HG03521 (cell line): ENCODE results near the gene SORBS1.
"Not testable (repeated sequence)": the region's sequence is repeated elsewhere in the genome, so short reads cannot be mapped to it uniquely, and the experiment has no call there.

Source experiments
- ATAC-seq: cut with Tn5 transposase; IDR thresholded peaks from one replicate; pipeline ENCODE4 v1.9.1; 2021; ENCODE audit warnings: mild to moderate bottlenecking, moderate library complexity; ENCODE audit not compliant: unreplicated experiment

Gene SORBS1

GRCh38 chr10:95496246-95496911, 64.8 kb downstream of the SORBS1 start:
- ATAC-seq: no peak

DNA sequence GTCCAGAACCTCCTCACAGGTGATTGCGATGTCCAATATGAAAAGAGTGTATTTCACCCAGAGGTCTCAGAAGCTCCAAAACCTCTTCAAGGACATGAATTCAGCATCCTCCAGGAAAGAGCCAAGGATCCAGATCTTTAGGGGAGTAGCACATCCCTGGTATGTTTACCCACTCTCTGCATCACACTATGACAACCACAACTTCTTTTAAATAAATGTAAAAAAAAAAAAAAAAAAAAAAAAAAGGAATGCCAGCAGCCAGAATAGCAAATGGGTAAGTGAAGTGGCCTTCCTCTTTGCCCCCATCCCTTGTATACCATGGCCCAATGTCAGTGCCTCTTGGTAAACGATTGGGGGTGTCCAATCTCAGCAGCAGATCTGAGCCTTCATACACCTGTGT, 67.3 kb downstream of the SORBS1 start:
- no peak for ATAC-seq

- ATAC-seq: no peak
Observed at GRCh38 chr10:95487994-95488393, 73.2 kb downstream of the SORBS1 start.

DNA sequence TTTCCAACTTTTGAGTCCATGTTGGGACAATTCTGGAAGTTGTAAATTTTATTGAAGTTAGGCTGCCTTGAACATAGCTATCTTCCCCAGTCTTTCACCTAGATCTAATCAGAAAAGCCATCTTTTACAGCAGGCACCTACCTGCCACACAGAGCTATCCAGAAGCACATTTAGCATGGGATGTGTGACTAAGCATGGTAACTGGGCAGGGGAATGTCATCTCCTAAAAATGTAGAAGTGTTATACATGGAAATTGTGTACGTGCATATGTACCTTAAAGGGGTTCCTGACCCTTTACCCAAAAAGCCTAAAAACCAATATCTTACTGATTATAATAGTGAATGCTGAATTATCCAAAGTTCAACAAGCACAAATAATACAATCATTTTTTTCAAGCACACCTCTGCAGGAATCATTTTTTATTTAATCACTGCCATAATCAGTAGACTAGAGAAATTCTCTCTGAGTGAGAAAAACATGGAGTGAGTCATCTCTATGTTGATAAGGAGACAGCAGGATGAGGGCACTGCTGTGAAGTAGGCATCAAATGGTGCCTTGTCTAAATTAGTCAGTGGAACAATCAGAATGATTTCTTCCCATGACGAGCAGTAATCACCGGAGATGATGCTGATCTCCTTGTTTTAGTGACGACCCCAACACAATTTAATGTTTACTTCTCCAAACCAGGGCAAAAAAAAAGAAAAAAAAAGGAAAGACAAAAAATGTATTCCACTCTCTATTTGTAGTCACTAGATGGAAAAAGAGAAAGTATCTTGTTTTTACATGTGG, 75.9 kb downstream of the SORBS1 start:
- no peak for ATAC-seq

- no peak for ATAC-seq
Observed at GRCh38 chr10:95482501-95483233, 78.5 kb downstream of the SORBS1 start.

DNA sequence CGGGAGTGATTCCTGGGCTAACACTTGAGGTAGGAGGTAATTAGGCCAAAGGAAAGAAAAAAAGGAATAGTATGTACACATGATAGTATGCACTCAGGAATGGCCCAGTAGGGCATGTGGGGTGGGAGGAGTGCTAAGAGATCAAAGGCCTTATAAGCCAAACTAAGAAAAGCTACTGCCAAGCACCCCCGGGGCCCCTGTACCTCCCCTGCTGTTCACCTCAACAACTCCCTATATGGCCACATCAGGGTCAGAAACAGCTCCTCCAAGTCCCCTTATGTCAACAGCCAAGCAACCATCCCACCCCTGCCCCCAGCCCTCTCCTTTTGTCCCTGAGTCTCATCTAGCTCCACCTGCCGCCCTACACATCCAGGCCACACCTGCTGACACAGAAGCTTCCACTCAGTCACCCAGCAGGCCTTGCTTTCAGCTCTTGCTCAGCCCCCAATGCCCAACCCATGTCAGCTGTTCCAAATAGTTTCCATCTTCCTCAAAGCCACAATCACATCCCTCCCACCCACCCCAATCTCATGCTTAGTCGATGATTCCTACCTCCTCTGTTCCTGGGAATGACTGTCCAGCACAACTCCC, 80.2 kb downstream of the SORBS1 start:
- no peak for ATAC-seq

- ATAC-seq: no peak
Observed at GRCh38 chr10:95480102-95480900, 80.9 kb downstream of the SORBS1 start.

DNA sequence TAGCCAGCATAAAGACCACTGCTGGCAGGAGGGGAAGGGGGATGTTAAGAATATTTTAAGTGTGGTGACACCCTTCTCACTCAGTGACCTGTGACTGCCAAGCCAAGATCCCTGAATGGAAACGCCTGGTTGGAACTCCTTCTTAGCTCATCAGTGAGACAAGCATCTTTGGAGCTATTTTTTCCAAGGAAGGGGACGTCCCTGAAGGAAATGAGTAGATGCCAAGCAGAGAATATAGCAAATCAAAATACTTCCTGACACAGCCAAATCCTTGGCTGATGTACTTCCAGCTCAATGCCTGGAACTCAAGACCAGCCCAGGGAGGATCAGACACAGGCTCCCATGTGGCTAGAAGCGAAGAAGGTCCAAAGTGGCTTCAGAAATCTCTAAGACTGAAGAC, 82.2 kb downstream of the SORBS1 start:
- ATAC-seq: no peak

DNA sequence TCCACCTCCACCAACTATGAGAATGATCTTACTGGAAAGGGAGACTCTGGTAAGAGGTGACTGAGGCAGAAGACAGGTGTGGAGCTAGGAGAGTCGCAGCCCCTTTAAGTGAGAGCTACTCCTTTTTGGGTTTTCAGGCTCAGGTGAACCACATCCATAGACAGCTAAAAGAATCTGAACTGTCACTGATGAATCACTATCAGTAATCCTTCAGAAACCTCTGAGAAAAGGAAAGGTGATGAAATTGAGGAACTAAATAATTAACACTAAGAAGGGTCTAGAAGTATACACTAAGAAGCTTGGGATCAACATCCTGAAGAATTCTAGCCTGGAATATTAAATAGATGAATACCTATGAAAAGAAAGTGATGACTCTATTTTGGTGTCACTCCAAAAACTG, 83.0 kb downstream of the SORBS1 start:
- ATAC-seq: no peak

- no peak for ATAC-seq
Observed at GRCh38 chr10:95477175-95477520, 84.0 kb downstream of the SORBS1 start.

DNA sequence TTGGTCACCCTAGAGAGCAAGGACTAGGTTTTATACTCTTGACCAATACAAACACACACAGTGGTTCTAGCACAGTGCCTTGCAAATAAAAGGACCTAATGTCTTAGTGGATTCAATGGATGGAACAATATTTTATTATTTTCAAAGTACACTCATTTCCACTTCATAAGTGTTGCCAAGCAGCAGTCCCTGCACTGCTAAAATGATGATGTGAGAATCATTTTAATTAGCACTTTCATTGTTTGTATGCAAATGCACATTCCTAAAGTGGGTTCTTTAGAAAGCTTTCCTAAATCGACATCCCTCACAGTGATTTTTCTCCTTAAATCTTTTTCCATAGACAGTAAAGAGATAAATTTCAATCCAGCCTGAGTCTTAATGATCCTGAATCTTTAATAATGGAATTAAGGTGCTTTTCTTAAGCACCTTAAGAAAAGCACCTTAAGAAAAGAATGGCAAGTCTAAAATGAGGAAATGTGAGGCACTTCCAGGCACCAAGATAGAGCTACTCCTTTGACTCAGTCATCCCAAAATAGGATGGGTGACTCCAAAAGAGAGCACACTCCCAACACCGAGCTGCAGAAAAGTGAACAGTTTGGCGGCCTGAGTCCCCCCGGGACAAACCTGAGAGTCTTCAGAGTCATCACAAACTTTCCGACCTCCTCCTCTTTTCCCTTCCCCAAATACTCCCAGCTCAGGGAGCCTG, 84.5 kb downstream of the SORBS1 start:
- ATAC-seq: no peak

DNA sequence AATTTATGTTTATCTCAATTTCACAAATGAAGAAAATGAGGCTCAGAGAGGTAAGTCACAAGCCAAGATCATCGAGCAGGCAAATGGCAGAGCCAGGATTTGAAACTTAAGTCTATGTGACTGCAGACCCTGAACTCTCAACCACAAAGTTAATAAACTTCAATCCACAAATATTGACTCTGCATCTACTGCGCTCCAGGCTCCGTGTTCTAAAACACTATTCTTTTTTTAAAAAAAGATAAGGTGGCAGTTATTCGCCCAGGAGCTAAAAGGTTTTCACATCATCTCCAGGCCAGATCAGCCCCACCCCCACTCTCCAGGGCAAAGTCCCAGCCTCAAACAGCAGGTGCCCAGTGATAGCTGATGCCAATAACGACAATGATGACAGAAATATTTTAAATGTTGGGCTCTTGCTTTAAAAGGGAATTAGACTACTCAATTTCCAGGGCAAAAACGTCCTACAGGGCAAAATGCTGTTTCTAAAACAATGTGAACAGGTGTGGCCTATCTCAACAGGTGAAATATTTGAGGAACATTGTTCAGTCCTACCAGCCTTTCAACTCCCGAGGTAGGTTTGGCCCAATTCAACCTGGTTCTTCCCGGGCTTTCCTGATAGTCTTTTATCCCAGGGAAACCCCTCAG, 85.2 kb downstream of the SORBS1 start:
- no peak for ATAC-seq

GRCh38 chr10:95475003-95475383, 86.2 kb downstream of the SORBS1 start:
- no peak for ATAC-seq

DNA sequence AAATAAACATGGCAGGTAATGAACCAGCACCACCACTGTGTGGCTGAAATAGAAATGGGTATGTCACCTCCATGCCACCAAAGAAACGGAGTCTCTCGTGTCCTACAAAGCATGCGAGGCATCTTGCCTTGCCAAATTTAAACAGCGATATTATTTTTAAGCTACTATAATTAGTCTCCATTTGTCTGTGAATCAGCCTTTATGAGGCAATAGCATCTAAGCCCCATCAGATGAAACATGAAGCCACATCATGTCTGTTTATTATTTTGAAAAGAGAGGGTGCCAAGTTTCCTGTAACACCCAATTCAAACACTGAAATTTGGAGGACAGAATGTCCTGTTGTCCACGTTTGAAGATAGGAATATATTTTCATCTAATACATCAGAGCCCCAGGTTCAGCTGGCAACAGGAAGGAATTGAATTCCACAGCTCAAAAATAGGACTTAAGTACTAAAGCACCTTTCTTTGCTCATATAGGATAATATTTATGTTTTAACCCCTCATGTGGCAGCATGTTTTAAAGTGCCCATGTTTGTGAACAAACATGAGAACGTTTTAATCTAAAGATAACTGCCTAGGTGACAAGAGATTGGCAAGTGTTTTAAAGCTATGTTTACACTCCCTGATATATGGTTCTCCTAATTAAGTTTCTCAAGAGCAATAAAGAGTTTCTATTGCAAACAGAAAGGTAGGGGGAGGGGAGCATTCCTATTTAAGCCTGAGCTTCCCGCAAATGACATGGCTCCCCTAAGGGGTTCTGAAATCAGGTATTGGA, 86.8 kb downstream of the SORBS1 start:
- no peak for ATAC-seq

DNA sequence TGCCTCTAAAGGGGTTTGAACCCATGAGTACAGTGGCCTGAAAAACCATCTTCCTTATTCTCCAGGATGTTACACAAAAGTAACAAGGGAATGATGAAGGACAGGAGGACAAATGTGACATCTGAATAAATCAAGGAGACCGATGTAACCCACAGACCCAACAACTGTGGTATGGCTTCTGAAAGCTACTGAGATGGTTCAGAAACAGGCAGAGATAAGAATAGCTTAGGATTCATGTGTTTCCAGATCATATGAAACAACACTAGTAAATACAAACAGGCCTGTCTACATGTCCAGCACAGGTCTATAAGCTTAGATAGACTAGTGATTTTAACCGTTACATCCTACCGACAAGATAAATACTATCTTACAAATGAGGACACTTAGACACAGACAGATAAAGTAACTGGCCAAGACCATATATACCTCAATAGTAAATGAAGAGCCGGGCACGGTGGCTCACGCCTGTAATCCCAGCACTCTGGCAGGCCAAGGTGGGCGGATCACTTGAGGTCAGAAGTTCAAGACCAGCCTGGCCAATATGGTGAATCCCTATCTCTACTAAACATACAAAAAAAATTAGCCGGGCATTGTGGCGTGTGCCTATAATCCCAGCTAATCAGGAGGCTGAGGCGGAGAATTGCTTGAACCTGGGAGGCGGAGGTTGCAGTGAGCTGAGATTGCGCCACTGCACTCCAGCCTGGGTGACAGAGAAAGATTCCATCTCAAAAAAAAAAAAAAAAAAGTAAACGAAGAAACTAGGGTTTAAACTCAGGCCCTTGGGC, 88.7 kb downstream of the SORBS1 start:
- no peak for ATAC-seq

DNA sequence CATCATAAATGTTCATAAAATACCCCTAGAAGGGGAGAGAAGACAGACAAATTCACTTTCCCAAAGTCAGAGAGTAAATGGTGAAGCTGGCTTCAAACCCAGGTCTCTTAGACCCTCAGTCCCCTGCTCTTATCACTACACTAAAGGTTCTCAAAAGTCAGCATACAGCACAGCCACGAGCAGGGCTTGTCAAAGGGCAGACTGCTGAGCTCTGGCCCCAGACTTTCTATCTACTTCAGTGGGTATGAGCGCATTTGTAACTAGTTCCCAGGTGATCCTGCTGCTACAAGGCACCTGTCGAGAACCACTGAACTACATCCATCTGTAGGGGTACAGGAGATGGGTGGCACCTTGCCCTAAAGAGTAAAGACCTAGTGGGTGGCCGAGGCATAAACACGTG, 91.5 kb downstream of the SORBS1 start:
- no peak for ATAC-seq

GRCh38 chr10:95469251-95469650, 91.9 kb downstream of the SORBS1 start:
- ATAC-seq: no peak

DNA sequence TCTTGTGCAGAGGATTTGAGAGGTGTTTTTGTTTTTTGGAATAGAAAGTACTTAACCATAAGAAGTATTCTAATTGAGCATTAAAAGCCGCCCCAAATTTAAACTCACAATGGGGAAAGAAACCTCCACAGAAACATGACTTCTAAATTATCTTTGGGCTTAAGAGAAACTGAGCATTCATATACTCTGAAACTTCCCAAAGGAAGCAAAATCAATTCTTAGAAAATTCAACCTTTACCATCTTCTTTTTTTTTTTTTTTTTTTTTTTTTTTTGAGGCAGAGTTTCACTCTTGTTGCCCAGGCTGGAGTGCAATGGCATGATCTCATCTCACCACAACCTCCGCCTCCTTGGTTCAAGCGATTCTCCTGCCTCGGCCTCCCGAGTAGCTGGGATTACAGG, 93.5 kb downstream of the SORBS1 start:
- not testable (repeated sequence) for ATAC-seq
